Transverse colon (tissue), 4 donors: Measurements from ENCODE around the gene PLEKHG4. TPM values are rescaled to one million over a fixed set of nuclear protein-coding genes. Genes with fewer than 3 reads are reported as not detected.

Experiments
- DNase-seq: peaks from one replicate; pipeline ENCODE4 v3.0.0-alpha.2; 2019
- H3K27ac ChIP-seq, 4 donors: fragments of 200-600 bp; sonication (generic); 2 replicates each; pipeline ENCODE4 v1.5.1; 2016 to 2018; ENCODE audit warnings: inconsistent platforms in 4 of 4
- H3K27me3 ChIP-seq: fragments of 200-600 bp; sonication (generic); 2 replicates; pipeline ENCODE4 v1.5.1; 2017; ENCODE audit warnings: inconsistent platforms
- H3K36me3 ChIP-seq, 4 donors: fragments of 200-600 bp; sonication (generic); 2 replicates each; pipeline ENCODE4 v1.5.1; 2017 to 2019; ENCODE audit warnings: inconsistent platforms in 4 of 4
- H3K4me1 ChIP-seq, 4 donors: fragments of 200-600 bp; sonication (generic); 2 replicates each; pipeline ENCODE4 v1.5.1; 2017 to 2020; ENCODE audit warnings: inconsistent platforms in 4 of 4
- H3K4me3 ChIP-seq, 4 donors: fragments of 200-600 bp; sonication (generic); 1 replicate in 1 of 4; 2 replicates in 3 of 4; pipeline versions ENCODE4 v1.5.1 to v1.6.1; 2017 to 2019; ENCODE audit warnings: inconsistent platforms in 4 of 4
- H3K9me3 ChIP-seq, 2 donors: fragments of 200-600 bp; sonication (generic); 2 replicates each; pipeline ENCODE4 v1.5.1; 2017 to 2019; ENCODE audit warnings: inconsistent platforms in 2 of 2
- EP300 ChIP-seq: sonication (generic); formaldehyde crosslinking; IDR thresholded peaks from one replicate; pipeline ENCODE4 v1.6.1; 2017; ENCODE audit warnings: antibody characterized with exemption, low read depth
- POLR2A ChIP-seq: fragments of 450-650 bp; IDR thresholded peaks from one replicate; pipeline ENCODE4 v1.6.1; 2016; ENCODE audit warnings: antibody characterized with exemption, mild to moderate bottlenecking, moderate library complexity
- POLR2AphosphoS5 ChIP-seq, 3 donors: sonication (generic); formaldehyde crosslinking; IDR thresholded peaks; one replicate each; pipeline ENCODE4 v1.6.1; 2016; ENCODE audit warnings: antibody characterized with exemption in 3 of 3
- WGBS, 2 donors: methylation state at CpG; one replicate each; pipeline ENCODE4 v1.1.5; 2018; ENCODE audit warnings: low coverage in 1 of 2; 5-methylcytosine and 5-hydroxymethylcytosine counted together
- in situ Hi-C, 4 donors: fragments of 200-750 bp; cut with MboI; loops; one replicate each; pipeline versions ENCODE4 v1.15.0 to v1.15.1; 2017; ENCODE audit warnings: low sequenced_read_pairs in 3 of 4, low pct_ligation_motif_present in 1 of 4, low pct_unique_long_range_greater_than_20kb in 1 of 4
- intact Hi-C: fragments of 100-400 bp; cut with DNase I; formaldehyde crosslinking; loops from one replicate; pipeline ENCODE4 v1.15.1; 2023; ENCODE audit warnings: low total_unique reads
- total RNA-seq, 4 donors: library from RNA; depleted of rRNA; stranded (reverse); fragments of >200 nt; gene quantifications; one replicate each; pipeline ENCODE4 v1.1.0, GENCODE V29; 2016
- TF ChIP-seq, protein P1 (sequence below), 5 experiments: fragments of 200-600 bp in 3 of 5; fragments of 450-650 bp in 2 of 5; sonication (generic) in 3 of 5; IDR thresholded peaks; 1 replicate in 2 of 5; 2 replicates in 3 of 5; pipeline ENCODE4 v1.5.1; 2016 to 2017; ENCODE audit warnings: antibody characterized with exemption in 5 of 5, inconsistent platforms in 3 of 5, mild to moderate bottlenecking in 2 of 5, moderate library complexity in 1 of 5

Gene PLEKHG4
- total RNA-seq, 4 donors from 2014 or later, result 0.80 to 12.2 (median 8.7) TPM

DNA sequence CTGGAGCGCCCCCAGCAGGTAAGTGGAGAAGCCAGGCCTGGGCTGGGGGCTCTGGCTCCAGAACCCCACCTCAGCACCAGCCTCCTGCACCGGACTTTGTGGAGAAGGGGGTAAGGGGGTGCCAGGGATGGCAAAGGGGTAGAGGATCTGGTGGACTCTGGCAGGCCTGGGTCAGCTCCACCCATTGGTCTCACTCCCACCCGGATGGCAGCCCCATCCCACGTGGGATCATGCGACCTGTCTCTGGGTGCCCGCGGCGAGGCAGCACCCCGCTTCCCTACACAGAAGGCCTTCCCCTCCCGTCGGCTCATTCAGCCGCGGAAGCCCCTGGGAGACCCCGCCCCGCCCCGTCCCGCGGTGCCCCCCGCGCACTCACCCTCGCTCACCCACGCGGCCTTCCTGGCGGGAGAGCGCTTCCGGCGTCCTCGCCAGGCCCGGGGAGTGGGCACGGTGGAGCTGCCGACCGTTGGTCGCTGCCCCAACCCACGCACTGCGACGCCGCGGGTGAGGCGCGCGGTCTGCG is 498 bp upstream of the PLEKHG4 start:
- in situ Hi-C loops, result loop anchor here in 1 of 4 donors (25.0 kb wide), 1 partner anchor 108 kb away; the partner anchor contains the start of gene TPPP3

DNA sequence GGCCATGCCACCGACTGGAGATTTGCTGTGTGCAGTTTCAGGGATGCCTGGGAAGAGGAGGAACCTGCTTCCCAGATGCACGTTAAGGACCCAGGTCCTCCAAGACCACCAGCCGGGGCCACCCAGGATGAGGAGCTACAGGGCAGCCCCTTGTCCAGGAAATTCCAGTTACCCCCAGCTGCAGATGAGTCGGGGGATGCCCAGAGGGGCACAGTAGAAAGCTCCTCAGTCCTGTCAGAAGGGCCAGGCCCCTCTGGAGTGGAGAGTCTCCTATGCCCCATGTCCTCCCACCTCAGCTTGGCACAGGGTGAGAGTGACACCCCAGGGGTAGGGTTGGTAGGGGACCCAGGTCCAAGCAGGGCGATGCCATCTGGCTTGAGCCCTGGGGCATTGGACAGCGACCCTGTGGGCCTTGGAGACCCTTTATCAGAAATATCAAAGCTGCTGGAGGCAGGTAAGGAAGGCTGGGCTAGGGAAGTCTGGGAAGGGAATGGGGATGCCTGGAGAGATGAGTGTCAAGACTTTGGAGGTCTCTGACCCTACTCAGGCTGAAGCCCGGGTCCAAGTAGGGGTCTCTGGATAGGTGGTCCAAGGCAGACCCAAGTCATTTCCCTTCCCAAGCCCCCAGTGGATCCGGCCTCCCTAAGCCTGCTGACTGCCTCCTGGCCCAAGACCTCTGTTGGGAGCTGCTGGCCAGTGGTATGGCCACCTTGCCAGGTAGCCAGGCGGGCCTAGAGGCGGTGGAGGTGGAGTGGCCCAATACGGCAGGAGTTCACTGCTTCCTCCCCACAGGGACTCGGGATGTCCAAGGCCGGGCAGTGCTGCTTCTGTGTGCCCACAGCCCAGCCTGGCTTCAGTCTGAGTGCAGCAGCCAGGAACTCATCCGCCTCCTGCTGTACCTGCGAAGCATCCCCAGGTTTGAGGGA is 1.0 kb downstream of the PLEKHG4 start:
- in situ Hi-C loops, result loop anchor here in 1 of 4 donors (25.0 kb wide), 1 partner anchor 107 kb away; the partner anchor contains the start of gene TPPP3
- no peak for DNase-seq
- no peaks in the 10 kb centered on the region for H3K9me3 ChIP-seq
- TF ChIP-seq EP300 (no peak), POLR2AphosphoS5 (IDR thresholded peaks at IDR 0.05) (no peak), POLR2A (no peak)
- TF ChIP-seq, protein P1, sequence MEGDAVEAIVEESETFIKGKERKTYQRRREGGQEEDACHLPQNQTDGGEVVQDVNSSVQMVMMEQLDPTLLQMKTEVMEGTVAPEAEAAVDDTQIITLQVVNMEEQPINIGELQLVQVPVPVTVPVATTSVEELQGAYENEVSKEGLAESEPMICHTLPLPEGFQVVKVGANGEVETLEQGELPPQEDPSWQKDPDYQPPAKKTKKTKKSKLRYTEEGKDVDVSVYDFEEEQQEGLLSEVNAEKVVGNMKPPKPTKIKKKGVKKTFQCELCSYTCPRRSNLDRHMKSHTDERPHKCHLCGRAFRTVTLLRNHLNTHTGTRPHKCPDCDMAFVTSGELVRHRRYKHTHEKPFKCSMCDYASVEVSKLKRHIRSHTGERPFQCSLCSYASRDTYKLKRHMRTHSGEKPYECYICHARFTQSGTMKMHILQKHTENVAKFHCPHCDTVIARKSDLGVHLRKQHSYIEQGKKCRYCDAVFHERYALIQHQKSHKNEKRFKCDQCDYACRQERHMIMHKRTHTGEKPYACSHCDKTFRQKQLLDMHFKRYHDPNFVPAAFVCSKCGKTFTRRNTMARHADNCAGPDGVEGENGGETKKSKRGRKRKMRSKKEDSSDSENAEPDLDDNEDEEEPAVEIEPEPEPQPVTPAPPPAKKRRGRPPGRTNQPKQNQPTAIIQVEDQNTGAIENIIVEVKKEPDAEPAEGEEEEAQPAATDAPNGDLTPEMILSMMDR (IDR thresholded peaks at IDR 0.05), result no peak
- H3K27ac ChIP-seq, result no peak overlapping the region
- H3K4me3 ChIP-seq, result no peak overlapping the region
- peaks cover 0 to 23% (median 21%) of the 10 kb centered on the region in 4 donors for H3K4me1 ChIP-seq
- no peaks in the 10 kb centered on the region for H3K36me3 ChIP-seq
- intact Hi-C loops, result loop anchor here (5.0 kb wide), 1 partner anchor 117 kb away; no protein-coding TSS in a partner anchor
- WGBS, 2 donors, result 90% methylated on average over 15 of the region's 15 CpGs; no CpG with 5 or more reads in 1 of the 2 donors
- no peaks in the 10 kb centered on the region for H3K27me3 ChIP-seq

More for the DNA sequence above, 498 bp upstream of the PLEKHG4 start:
- Histone ChIP-seq H3K4me3 (peak overlapping the region; percentile 52 to 78 (median 58)), H3K27me3 (no peaks in the 10 kb centered on the region), H3K27ac (peak overlapping the region; percentile 52 to 78 (median 66)), H3K36me3 (no peaks in the 10 kb centered on the region), H3K4me1 (peaks cover 0 to 23% (median 21%) of the 10 kb centered on the region in 4 donors), H3K9me3 (no peaks in the 10 kb centered on the region)
- peak; percentile 40 for DNase-seq
- 21% methylated on average over 2 of the region's 42 CpGs; no CpG with 5 or more reads in 1 of the 2 donors for WGBS, 2 donors
- intact Hi-C loops, result no loop called here
- TF ChIP-seq, protein P1 (IDR thresholded peaks at IDR 0.05), result peak in 4 of 5 experiments; percentile 8 to 49 (median 28)
- no peak for TF ChIP-seq POLR2AphosphoS5 (IDR thresholded peaks at IDR 0.05)

DNA sequence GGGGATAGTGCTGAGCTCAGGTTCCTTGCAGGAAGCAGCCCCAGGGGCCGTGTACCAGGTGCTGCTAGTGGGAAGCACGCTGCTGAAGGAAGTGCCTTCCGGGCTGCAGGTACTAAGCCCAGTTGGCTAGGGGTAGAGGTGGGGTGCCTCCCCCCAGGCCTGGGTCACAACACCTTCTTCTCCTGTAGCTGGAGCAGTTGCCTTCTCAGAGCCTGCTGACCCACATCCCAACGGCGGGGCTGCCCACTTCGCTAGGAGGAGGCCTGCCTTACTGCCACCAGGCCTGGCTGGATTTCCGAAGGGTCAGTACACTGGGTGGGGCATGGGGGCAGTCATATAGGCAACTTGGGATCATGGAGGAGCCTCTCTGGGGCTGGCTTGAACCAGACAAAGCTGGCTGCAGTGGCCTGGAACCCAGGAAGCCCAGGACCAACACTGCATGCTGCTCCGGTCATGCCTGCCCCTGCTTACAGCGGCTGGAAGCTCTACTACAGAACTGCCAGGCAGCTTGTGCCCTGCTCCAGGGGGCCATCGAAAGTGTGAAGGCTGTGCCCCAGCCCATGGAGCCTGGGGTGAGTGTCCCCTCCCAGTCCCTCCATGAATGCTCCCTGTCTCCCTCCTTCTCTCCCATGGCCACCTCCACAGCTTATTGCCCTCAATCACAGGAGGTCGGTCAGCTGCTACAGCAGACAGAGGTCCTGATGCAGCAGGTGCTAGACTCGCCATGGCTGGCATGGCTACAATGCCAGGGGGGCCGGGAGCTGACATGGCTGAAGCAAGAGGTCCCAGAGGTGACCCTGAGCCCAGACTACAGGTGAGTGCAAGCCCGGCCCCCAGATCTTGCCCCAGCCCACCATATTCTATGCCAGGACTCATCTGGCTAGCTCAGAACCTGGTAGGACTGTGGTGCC is 2.5 kb downstream of the PLEKHG4 start:
- 89% methylated on average over 14 of the region's 14 CpGs; no CpG with 5 or more reads in 1 of the 2 donors for WGBS, 2 donors
- Histone ChIP-seq H3K27me3 (no peaks in the 10 kb centered on the region), H3K27ac (no peak overlapping the region), H3K4me1 (peaks cover 0 to 21% (median 20%) of the 10 kb centered on the region in 4 donors), H3K36me3 (no peaks in the 10 kb centered on the region), H3K4me3 (no peak overlapping the region), H3K9me3 (no peaks in the 10 kb centered on the region)
- DNase-seq, result no peak
- in situ Hi-C loops, result loop anchor here in 1 of 4 donors (25.0 kb wide), 1 partner anchor 106 kb away; the partner anchor contains the start of gene TPPP3
- intact Hi-C loops, result loop anchor here (5.0 kb wide), 1 partner anchor 116 kb away; no protein-coding TSS in a partner anchor
- no peak for TF ChIP-seq POLR2AphosphoS5 (IDR thresholded peaks at IDR 0.05)
- TF ChIP-seq, protein P1 (IDR thresholded peaks at IDR 0.05), result no peak
- TF ChIP-seq POLR2A, result no peak
- TF ChIP-seq EP300, result no peak
